GM23248 (cell line): Measurements from ENCODE around the gene IL26. TPM values are rescaled to one million over a fixed set of nuclear protein-coding genes. Genes with fewer than 3 reads are reported as not detected.

ENCODE experiments used
- DNase-seq: peaks from one replicate; pipeline ENCODE4 v3.0.0-alpha.2; 2015
- H2AFZ ChIP-seq: fragments of 200-600 bp; sonication (generic); 2 replicates; pipeline ENCODE4 v1.6.1; 2016; ENCODE audit warnings: antibody characterized with exemption
- H3F3A ChIP-seq: fragments of 200-600 bp; sonication (generic); 2 replicates; pipeline ENCODE4 v1.6.1; 2016; ENCODE audit warnings: mild to moderate bottlenecking, antibody characterized with exemption, mixed run types; ENCODE audit not compliant: insufficient read depth
- H3K27ac ChIP-seq: fragments of 200-600 bp; sonication (generic); 2 replicates; pipeline ENCODE4 v1.5.1; 2016; ENCODE audit warnings: mild to moderate bottlenecking
- H3K27me3 ChIP-seq: fragments of 200-600 bp; sonication (generic); replicated peaks from 2 replicates; pipeline ENCODE4 v1.6.1; 2016; ENCODE audit warnings: mild to moderate bottlenecking; ENCODE audit not compliant: insufficient read depth
- H3K36me3 ChIP-seq: fragments of 200-600 bp; sonication (generic); 2 replicates; pipeline ENCODE4 v1.6.1; 2016; ENCODE audit warnings: low read depth, mild to moderate bottlenecking
- H3K4me1 ChIP-seq: fragments of 200-600 bp; sonication (generic); 2 replicates; pipeline ENCODE4 v1.6.1; 2016; ENCODE audit warnings: mild to moderate bottlenecking; ENCODE audit not compliant: insufficient read depth
- H3K4me2 ChIP-seq: fragments of 200-600 bp; sonication (generic); one replicate; pipeline ENCODE4 v1.6.1; 2016; ENCODE audit warnings: mild to moderate bottlenecking; ENCODE audit not compliant: unreplicated experiment
- H3K4me3 ChIP-seq: fragments of 200-600 bp; sonication (generic); 2 replicates; pipeline ENCODE4 v1.5.1; 2016; ENCODE audit warnings: mild to moderate bottlenecking
- H3K79me2 ChIP-seq: fragments of 200-600 bp; sonication (generic); 2 replicates; pipeline ENCODE4 v1.6.1; 2016; ENCODE audit warnings: mild to moderate bottlenecking; ENCODE audit not compliant: insufficient read depth
- H3K9ac ChIP-seq: fragments of 200-600 bp; sonication (generic); 2 replicates; pipeline ENCODE4 v1.6.1; 2016; ENCODE audit warnings: mild to moderate bottlenecking
- H3K9me2 ChIP-seq: fragments of 200-600 bp; sonication (generic); 2 replicates; pipeline ENCODE4 v1.6.1; 2016; ENCODE audit warnings: mixed run types, mild to moderate bottlenecking, moderate library complexity; ENCODE audit not compliant: insufficient read depth
- H3K9me3 ChIP-seq: fragments of 200-600 bp; sonication (generic); one replicate; pipeline ENCODE4 v1.6.1; 2017; ENCODE audit warnings: low read depth
- H4K20me1 ChIP-seq: fragments of 200-600 bp; sonication (generic); 2 replicates; pipeline ENCODE4 v1.6.0; 2016; ENCODE audit not compliant: insufficient read depth
- EZH2 ChIP-seq: fragments of 200-600 bp; sonication (generic); IDR thresholded peaks from 2 replicates; pipeline ENCODE4 v1.6.1; 2018; ENCODE audit warnings: antibody characterized with exemption, mild to moderate bottlenecking; ENCODE audit not compliant: insufficient read depth, poor library complexity, severe bottlenecking
- EZH2phosphoT487 ChIP-seq: fragments of 200-600 bp; sonication (generic); IDR thresholded peaks from 2 replicates; pipeline ENCODE4 v1.6.1; 2018; ENCODE audit warnings: antibody characterized with exemption, moderate library complexity, mild to moderate bottlenecking, low read depth; ENCODE audit not compliant: insufficient read depth
- WGBS, 2 experiments: methylation state at CpG; one replicate each; pipeline ENCODE4 v1.1.6; 2015 to 2017; ENCODE audit warnings: low lambda C conversion rate in 2 of 2, low coverage in 1 of 2; ENCODE audit errors: missing lambda C conversion rate in 2 of 2; 5-methylcytosine and 5-hydroxymethylcytosine counted together
- in situ Hi-C: fragments of 300-500 bp; cut with MboI; formaldehyde crosslinking; loops from 2 replicates; pipeline ENCODE4 v1.15.0; 2020
- polyA plus RNA-seq: library from polyadenylated mRNA; unstranded; fragments of >200 nt; fragmentation: Nextera tagmentation; extraction: Ambion mirVana; gene quantifications from 2 replicates; pipeline ENCODE4 v1.2.1, GENCODE V29; 2016
- total RNA-seq: library from RNA; depleted of rRNA; stranded (reverse); fragments of >200 nt; shearing (Covaris generic); gene quantifications from 2 replicates; pipeline ENCODE4 v1.2.3, GENCODE V29; 2014

IL26 gene
- total and polyA plus RNA-seq, 2 experiments from 2014 or later: not detected

- Histone ChIP-seq H3K4me1 (no peaks in the 10 kb centered on the region), H4K20me1 (no peaks in the 10 kb centered on the region), H3K4me2 (no peak overlapping the region), H3F3A (no peaks in the 10 kb centered on the region), H3K9me3 (no peaks in the 10 kb centered on the region), H3K27me3 (peaks cover 34% of the 10 kb centered on the region; the same call in 1 of the 2 replicates), H3K79me2 (no peaks in the 10 kb centered on the region), H3K4me3 (no peak overlapping the region), H2AFZ (no peak overlapping the region), H3K36me3 (no peaks in the 10 kb centered on the region), H3K27ac (no peak overlapping the region), H3K9ac (no peak overlapping the region), H3K9me2 (no peaks in the 10 kb centered on the region)
- no peak for DNase-seq
- in situ Hi-C loops: no loop called here
- WGBS, 2 experiments: 5 to 10% methylated on average over 1 of the region's 1 CpG
- TF ChIP-seq EZH2phosphoT487: no peak
- no peak for TF ChIP-seq EZH2
These were observed 56.3 kb downstream of the IL26 start for GRCh38 chr12:68169213-68169889.

- no peak for DNase-seq
- Histone ChIP-seq H3K36me3 (no peaks in the 10 kb centered on the region), H3K27me3 (peaks cover 38% of the 10 kb centered on the region; the same call in 1 of the 2 replicates), H3K4me3 (no peak overlapping the region), H3K4me2 (no peak overlapping the region), H3K4me1 (no peaks in the 10 kb centered on the region), H3K27ac (no peak overlapping the region), H3F3A (no peaks in the 10 kb centered on the region), H3K9me3 (no peaks in the 10 kb centered on the region), H3K9ac (no peak overlapping the region), H2AFZ (no peak overlapping the region), H4K20me1 (no peaks in the 10 kb centered on the region), H3K79me2 (no peaks in the 10 kb centered on the region), H3K9me2 (no peaks in the 10 kb centered on the region)
- no peak for TF ChIP-seq EZH2phosphoT487
- TF ChIP-seq EZH2: no peak
- WGBS, 2 experiments: 22 to 24% methylated on average over 5 of the region's 5 CpGs
- in situ Hi-C loops: no loop called here
These were observed 59.2 kb downstream of the IL26 start for GRCh38 chr12:68166317-68166831.

DNA sequence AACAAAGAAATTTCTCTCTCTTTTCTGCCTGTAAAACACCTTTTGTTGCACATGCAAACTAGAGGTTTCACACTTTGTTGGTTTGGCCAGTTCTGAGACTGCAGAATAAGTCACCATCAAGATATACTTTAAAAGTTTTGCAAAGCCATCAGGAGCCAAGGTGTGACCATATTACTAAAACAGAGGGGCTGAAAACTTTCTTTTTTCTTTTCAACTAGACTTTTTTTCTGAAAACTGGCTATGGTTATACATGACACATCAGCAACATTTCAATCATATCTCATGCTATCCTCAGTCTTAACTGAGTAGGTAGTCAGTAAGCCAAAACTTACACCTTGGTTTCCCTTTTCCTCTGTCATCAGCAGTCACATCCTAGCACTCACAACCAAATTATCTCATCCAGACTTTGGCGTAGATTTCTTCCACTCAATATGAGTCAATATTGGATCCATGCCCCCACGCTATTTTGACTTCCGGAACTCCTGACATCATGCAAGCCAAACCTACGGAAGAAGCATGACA, 62.0 kb downstream of the IL26 start:
- no peaks in the 10 kb centered on the region for H3K79me2 ChIP-seq
- peaks cover 47% of the 10 kb centered on the region for H3K27me3 ChIP-seq
- H3K9me3 ChIP-seq: no peaks in the 10 kb centered on the region
- no peak overlapping the region for H2AFZ ChIP-seq
- H3K4me2 ChIP-seq: no peak overlapping the region
- no peaks in the 10 kb centered on the region for H3K9me2 ChIP-seq
- DNase-seq: no peak
- TF ChIP-seq EZH2phosphoT487 (no peak), EZH2 (no peak)
- WGBS, 2 experiments: 58 to 59% methylated on average over 4 of the region's 4 CpGs
- in situ Hi-C loops: no loop called here
- H3F3A ChIP-seq: no peaks in the 10 kb centered on the region
- H3K27ac ChIP-seq: no peak overlapping the region
- H3K4me3 ChIP-seq: no peak overlapping the region
- H3K9ac ChIP-seq: no peak overlapping the region
- no peaks in the 10 kb centered on the region for H3K4me1 ChIP-seq
- H4K20me1 ChIP-seq: no peaks in the 10 kb centered on the region
- H3K36me3 ChIP-seq: no peaks in the 10 kb centered on the region

GRCh38 chr12:68162374-68162773, 63.2 kb downstream of the IL26 start:
- TF ChIP-seq EZH2: no peak
- no peak for TF ChIP-seq EZH2phosphoT487
- no peak overlapping the region for H3K27ac ChIP-seq
- peaks cover 45% of the 10 kb centered on the region for H3K27me3 ChIP-seq
- H3K4me3 ChIP-seq: no peak overlapping the region
- no peaks in the 10 kb centered on the region for H4K20me1 ChIP-seq
- H3K4me2 ChIP-seq: no peak overlapping the region
- H3K9me3 ChIP-seq: no peaks in the 10 kb centered on the region
- H3K79me2 ChIP-seq: no peaks in the 10 kb centered on the region
- WGBS, 2 experiments: 31 to 43% methylated on average over 2 of the region's 2 CpGs
- H3K9me2 ChIP-seq: no peaks in the 10 kb centered on the region
- in situ Hi-C loops: no loop called here
- no peaks in the 10 kb centered on the region for H3K36me3 ChIP-seq
- no peaks in the 10 kb centered on the region for H3K4me1 ChIP-seq
- DNase-seq: no peak
- no peak overlapping the region for H2AFZ ChIP-seq
- H3K9ac ChIP-seq: no peak overlapping the region
- H3F3A ChIP-seq: no peaks in the 10 kb centered on the region
